ENCODE data around the gene DDX27.
"Not testable (repeated sequence)": the region's sequence is repeated elsewhere in the genome, so short reads cannot be mapped to it uniquely, and the experiment has no call there.

DDX27 gene

GRCh38 chr20:49179368-49180277 is 39.6 kb upstream of the DDX27 start:
- no peak overlapping the region; the same call in 1 of the 2 replicates for H3K4me3 ChIP-seq (ENCODE audit: low read depth, low read length)
- DNase-seq (ENCODE audit: low read depth), result peak; percentile 33
- TF ChIP-seq, protein P1, sequence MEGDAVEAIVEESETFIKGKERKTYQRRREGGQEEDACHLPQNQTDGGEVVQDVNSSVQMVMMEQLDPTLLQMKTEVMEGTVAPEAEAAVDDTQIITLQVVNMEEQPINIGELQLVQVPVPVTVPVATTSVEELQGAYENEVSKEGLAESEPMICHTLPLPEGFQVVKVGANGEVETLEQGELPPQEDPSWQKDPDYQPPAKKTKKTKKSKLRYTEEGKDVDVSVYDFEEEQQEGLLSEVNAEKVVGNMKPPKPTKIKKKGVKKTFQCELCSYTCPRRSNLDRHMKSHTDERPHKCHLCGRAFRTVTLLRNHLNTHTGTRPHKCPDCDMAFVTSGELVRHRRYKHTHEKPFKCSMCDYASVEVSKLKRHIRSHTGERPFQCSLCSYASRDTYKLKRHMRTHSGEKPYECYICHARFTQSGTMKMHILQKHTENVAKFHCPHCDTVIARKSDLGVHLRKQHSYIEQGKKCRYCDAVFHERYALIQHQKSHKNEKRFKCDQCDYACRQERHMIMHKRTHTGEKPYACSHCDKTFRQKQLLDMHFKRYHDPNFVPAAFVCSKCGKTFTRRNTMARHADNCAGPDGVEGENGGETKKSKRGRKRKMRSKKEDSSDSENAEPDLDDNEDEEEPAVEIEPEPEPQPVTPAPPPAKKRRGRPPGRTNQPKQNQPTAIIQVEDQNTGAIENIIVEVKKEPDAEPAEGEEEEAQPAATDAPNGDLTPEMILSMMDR (IDR thresholded peaks at IDR 0.05; ENCODE audit: insufficient read depth, low read depth, low read length, missing control alignments), result no peak

DNA sequence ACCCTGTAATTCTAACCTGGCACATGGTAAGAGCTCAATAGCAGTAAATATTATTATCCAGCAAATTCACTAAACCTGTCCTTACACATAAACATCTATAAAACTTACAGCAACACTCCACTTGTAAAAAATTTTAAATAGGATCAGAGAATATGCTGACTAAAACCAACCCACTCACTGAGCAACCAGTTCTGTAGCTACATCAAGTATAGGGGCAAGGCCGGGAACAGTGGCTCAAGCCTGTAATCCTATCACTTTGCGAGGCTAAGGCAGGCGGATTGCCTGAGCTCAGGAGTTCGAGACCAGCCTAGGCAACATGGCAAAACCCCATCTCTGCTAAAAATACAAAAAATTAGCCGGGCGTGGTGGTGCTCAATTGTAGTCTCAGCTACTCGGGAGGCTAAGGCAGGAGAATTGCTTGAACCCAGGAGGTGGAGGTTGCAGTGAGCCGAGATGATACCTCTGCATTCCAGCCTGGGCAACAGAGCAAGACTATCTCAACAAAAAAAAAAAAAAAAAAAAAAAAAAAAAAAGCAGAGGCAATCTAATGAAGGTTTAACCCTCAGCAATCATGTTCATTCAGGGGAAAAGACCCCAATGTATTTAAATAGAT is 37.8 kb upstream of the DDX27 start:
- no peak for DNase-seq (ENCODE audit: low read depth)

GRCh38 chr20:49183444-49183843 is 35.8 kb upstream of the DDX27 start:
- no peak overlapping the region for H3K4me3 ChIP-seq (ENCODE audit: low read depth, low read length)
- DNase-seq (ENCODE audit: low read depth), result no peak
- TF ChIP-seq, protein P1 (IDR thresholded peaks at IDR 0.05; ENCODE audit: insufficient read depth, low read depth, low read length, missing control alignments), result no peak

More for the DNA sequence above, 37.8 kb upstream of the DDX27 start:
- TF ChIP-seq, protein P1 (IDR thresholded peaks at IDR 0.05; ENCODE audit: insufficient read depth, low read depth, low read length, missing control alignments), result no peak
- H3K4me3 ChIP-seq (ENCODE audit: low read depth, low read length), result no peak overlapping the region

DNA sequence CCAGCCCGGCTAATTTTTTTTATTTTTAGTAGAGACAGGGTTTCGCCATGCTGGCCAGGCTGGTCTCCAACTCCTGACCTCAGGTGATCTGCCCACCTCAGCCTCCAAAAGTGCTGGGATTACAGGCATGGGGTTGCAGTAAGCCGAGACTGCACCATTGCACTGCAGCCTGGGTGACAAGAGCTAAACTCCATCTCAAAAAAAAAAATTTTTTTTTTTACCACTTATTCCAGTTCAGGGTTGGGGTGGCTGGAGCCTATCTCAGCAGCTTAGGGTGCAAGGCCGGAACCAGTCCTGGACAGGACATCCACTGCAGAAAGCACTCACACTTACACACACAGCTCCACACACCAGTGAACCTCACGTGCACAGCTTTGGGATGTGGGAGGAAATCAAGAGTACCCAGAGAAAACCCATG is 35.1 kb upstream of the DDX27 start:
- H3K4me3 ChIP-seq (ENCODE audit: low read depth, low read length); DNase-seq (ENCODE audit: low read depth): not testable (repeated sequence)

GRCh38 chr20:49184691-49185070 is 34.5 kb upstream of the DDX27 start:
- DNase-seq (ENCODE audit: low read depth), result no peak
- TF ChIP-seq, protein P1 (IDR thresholded peaks at IDR 0.05; ENCODE audit: insufficient read depth, low read depth, low read length, missing control alignments), result no peak
- H3K4me3 ChIP-seq (ENCODE audit: low read depth, low read length), result no peak overlapping the region

DNA sequence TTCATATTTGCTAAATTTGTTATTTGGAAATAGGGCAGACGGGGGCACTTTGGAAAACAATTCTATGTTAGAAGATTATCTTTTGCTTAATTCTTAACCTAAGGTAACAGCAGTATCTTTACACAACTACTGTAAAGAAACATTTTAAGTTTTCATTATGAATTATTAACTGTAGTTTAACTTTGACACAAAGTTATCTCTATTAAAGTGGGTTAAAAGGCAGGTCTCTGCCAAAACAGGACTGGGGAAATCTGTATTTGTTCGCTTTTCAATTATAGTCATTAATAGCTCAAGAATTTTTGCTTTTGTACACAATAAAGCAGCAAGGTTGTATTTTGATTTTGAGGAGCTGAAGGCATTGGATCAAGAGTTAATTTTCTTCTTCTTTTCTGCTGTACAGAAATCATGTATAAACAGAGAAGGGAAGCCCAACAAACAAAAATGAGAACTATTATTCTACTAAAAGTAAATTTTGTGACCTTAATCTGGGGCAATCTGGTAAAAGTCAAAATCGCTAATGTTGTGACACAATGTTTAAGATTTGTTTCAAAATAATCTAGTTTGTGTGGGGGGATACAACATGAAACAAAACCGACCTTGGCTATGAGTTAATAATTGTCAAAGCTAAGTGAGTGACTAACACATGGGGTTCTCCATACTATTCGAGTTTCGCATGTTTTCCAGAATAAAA is 34.0 kb upstream of the DDX27 start:
- TF ChIP-seq, protein P1 (IDR thresholded peaks at IDR 0.05; ENCODE audit: insufficient read depth, low read depth, low read length, missing control alignments), result no peak
- no peak overlapping the region for H3K4me3 ChIP-seq (ENCODE audit: low read depth, low read length)
- DNase-seq (ENCODE audit: low read depth), result no peak
